Measurements from ENCODE around the gene ZNF483.
A peak's percentile ranks its signal among the peaks of the same experiment; 100 is the strongest.
"Not testable (repeated sequence)": the region's sequence is repeated elsewhere in the genome, so short reads cannot be mapped to it uniquely, and the experiment has no call there.

Gene ZNF483

GRCh38 chr9:111525056-111525977 is at the start of gene ZNF483:
Gene ZNF483, plus strand, starts transcription at chr9:111525179. Its CDS starts 2,217 bp downstream, at chr9:111527396.
- peak; percentile 59 for DNase-seq (ENCODE audit: low read depth)

GRCh38 chr9:111475195-111475594 is 49.8 kb upstream of the ZNF483 start:
- no peak for DNase-seq (ENCODE audit: low read depth)

DNA sequence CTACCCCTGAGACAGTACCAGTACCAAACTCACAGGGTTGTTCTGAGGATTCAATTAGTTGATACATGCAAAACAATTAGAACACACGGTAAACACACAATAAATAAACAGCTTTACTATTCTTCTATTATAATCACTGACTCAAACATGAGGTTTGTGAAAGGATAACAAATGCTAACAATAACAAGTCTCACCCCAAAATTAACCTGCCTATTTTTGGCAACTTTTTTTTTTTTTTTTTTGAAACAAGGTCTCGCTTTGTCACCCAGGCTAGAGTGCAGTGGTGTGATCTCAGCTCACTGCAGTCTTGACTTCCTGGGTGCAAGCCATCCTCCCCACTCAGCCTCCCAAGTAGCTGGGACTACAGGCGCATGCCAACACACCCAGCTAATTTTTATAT is 47.3 kb upstream of the ZNF483 start:
- DNase-seq (ENCODE audit: low read depth): no peak

GRCh38 chr9:111481885-111482636 is 42.9 kb upstream of the ZNF483 start:
- DNase-seq (ENCODE audit: low read depth): no peak

- DNase-seq (ENCODE audit: low read depth): peak; percentile 41
Measured at GRCh38 chr9:111482694-111483438, 42.1 kb upstream of the ZNF483 start.

DNA sequence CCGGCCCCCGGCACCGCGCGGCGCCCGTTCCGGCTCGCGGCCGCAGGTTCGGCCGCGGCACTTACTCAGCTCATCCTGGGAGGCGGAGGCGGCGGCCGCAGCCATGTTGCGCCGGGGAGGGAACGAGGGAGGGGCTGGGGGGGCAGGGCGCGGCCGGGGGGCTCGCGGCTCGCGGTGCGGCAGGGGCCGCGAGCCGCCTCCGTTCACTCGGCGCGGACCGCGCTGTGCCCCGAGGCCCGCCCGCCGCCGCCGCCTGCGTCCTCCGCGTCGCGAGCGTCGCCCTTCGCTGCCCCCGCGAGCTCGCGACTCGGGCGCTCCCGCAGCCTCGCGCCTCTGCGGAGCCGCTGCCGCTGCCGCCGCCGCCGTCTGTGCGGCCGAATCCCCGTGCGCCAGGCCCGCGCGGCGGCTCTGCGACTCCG is 41.5 kb upstream of the ZNF483 start:
- peak; percentile 30 for DNase-seq (ENCODE audit: low read depth)

GRCh38 chr9:111483858-111484571 is 41.0 kb upstream of the ZNF483 start, which contains the start of gene ECPAS:
Gene ECPAS, minus strand, starts transcription at chr9:111484383. Its CDS starts 11,465 bp downstream, at chr9:111472918.
- DNase-seq (ENCODE audit: low read depth): peak; percentile 60

- no peak for DNase-seq (ENCODE audit: low read depth)
Measured at GRCh38 chr9:111484572-111484894, 40.4 kb upstream of the ZNF483 start.

GRCh38 chr9:111497196-111497595 is 27.8 kb upstream of the ZNF483 start:
- not testable (repeated sequence) for DNase-seq (ENCODE audit: low read depth)

GRCh38 chr9:111501005-111501562 is 23.9 kb upstream of the ZNF483 start:
- no peak for DNase-seq (ENCODE audit: low read depth)

DNA sequence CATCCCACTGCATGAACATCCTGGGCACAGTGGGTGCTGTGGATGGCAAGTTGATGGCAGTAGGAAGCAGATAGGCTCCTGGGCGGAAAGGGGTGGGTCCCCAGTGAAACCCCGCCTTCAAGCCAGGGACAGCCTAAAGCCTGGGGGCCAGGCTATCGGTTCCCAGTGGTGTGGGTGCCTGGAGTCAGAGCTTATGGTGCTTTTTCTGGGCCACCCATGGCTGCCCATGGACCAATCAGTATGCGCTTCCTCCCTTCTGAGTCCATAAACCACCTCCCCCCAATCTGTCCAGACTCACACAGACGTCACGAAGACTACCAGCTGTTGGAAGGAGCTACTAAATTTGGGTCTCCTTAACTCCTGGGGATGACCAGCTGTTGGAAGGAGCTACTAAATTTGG is 23.3 kb upstream of the ZNF483 start:
- DNase-seq (ENCODE audit: low read depth): no peak

GRCh38 chr9:111502506-111502905 is 22.5 kb upstream of the ZNF483 start:
- DNase-seq (ENCODE audit: low read depth): no peak

DNA sequence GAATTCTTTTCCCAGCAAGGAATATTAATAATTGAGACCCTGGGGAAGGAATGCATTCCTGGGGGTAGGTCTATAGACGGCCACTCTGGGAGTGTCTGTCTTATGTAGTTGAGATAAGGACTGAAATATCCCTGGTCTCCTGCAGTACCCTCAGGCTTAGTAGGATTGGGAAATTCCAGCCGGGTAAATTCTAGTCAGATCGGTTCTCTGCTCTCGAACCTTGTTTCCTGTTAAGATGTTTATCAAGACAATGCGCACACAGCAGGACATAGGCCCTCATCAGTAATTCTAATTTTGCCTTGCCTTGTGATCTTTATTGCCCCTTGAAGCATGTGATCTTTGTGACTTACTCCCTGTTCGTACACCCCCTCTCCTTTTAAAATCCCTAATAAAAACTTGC is 13.4 kb upstream of the ZNF483 start:
- not testable (repeated sequence) for DNase-seq (ENCODE audit: low read depth)

- DNase-seq (ENCODE audit: low read depth): no peak
Measured at GRCh38 chr9:111514967-111515366, 10.0 kb upstream of the ZNF483 start.

DNA sequence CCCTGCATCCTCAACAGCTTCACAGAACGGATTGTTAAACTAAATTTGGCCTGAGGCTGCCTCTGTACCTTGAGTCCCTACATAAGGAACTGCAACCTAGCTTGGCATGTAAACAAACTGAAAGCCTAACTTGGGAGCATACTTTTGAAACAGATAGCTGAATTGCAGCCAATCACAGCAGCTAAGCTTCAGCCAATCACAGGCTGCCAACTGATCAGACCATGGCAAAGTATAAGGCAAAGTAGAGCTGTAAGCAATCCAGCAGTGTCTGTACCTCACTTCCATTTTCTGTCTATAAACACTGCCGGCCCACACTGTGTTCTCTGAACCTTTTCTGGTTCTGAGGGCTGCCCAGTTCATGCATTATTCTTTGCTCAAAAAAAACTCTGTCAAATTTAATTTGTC is 8.9 kb upstream of the ZNF483 start:
- DNase-seq (ENCODE audit: low read depth): no peak

DNA sequence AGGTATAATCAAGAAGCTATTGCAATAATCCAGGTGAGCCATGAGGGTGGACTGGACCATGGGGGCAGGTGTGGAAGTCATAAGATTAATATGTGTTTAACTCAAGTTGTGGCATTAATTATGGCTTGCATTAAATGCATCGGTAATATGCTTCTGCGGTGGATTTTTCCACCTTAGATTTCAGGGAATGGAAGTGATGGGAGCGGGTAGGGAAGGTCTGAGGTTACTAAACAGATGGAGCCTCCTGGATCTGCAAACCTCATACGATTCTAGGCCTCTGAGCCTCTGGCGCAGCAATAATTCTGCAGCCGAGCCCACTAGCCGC is 286 bp upstream of the ZNF483 start:
- DNase-seq (ENCODE audit: low read depth): no peak

GRCh38 chr9:111527347-111527746 is 2.4 kb downstream of the ZNF483 start:
- DNase-seq (ENCODE audit: low read depth): no peak

DNA sequence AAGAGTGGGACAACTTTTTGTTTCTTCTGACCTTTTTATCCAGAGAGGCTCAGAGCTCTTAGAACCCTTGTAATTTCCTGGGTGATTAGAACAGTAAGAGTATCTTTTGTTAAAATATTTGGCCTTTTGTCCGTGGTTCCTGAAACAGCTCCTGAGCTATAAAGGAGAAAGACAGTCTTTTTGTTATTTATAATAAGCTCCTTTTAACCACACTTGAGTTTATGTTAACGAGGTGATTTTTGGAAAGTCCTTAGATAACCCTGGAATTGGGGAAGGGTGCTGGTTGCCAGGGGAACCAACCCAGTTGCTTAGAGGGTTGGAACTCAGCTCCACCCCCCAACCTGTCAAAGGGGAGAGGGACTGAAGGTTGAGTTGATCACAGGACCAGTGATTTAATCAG is 4.8 kb downstream of the ZNF483 start:
- no peak for DNase-seq (ENCODE audit: low read depth)

DNA sequence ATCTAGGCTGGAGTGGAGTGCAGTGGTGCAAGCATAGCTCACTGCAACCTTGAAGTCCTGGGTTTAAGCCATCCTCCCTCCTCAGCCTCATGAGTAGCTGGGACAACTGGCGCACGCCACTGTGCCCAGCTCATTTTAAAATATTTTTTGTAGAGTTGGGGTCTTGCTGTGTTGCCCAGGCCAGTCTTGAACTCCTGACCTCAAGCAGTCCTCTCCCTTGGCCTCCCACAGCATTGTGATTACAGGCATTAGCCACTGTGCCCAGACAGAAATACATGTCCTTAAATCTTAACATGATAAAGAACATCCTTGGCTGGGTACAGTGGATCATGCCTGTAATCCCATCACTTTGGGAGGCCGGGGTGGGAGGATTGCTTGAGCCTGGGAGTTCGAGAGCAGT is 6.7 kb downstream of the ZNF483 start:
- DNase-seq (ENCODE audit: low read depth): no peak

- no peak for DNase-seq (ENCODE audit: low read depth)
Measured at GRCh38 chr9:111533099-111533790, 8.3 kb downstream of the ZNF483 start.
